Activated T-cell treated with anti-CD3 and anti-CD28 coated beads for 24 hours (primary cell): ENCODE measurements around the gene KATNB1.
"Not testable (repeated sequence)": the region's sequence is repeated elsewhere in the genome, so short reads cannot be mapped to it uniquely, and the experiment has no call there.

Experiments used
- DNase-seq: peaks from one replicate; pipeline ENCODE4 v3.0.0-alpha.2; 2020; ENCODE audit warnings: low read depth

The KATNB1 gene

GRCh38 chr16:57773019-57773418, 37.4 kb downstream of the KATNB1 start:
- no peak for DNase-seq

GRCh38 chr16:57773655-57774295, 38.2 kb downstream of the KATNB1 start:
- no peak for DNase-seq

GRCh38 chr16:57774705-57775285, 39.2 kb downstream of the KATNB1 start:
- DNase-seq, result no peak

- no peak for DNase-seq
Observed at GRCh38 chr16:57775661-57776469, 40.3 kb downstream of the KATNB1 start.

- DNase-seq, result no peak
Observed at GRCh38 chr16:57778658-57779057, 43.1 kb downstream of the KATNB1 start.

- not testable (repeated sequence) for DNase-seq
Observed at GRCh38 chr16:57779836-57780235, 44.3 kb downstream of the KATNB1 start.

GRCh38 chr16:57781349-57781740, 45.8 kb downstream of the KATNB1 start:
- DNase-seq, result no peak

- DNase-seq, result no peak
Observed at GRCh38 chr16:57781741-57782606, 46.4 kb downstream of the KATNB1 start.

GRCh38 chr16:57782607-57783055, 47.1 kb downstream of the KATNB1 start:
- not testable (repeated sequence) for DNase-seq

GRCh38 chr16:57783116-57783515, 47.5 kb downstream of the KATNB1 start:
- DNase-seq, result no peak

- DNase-seq, result no peak
Observed at GRCh38 chr16:57783883-57784282, 48.3 kb downstream of the KATNB1 start.

GRCh38 chr16:57784334-57784733, 48.8 kb downstream of the KATNB1 start:
- DNase-seq, result no peak

GRCh38 chr16:57785385-57785784, 49.8 kb downstream of the KATNB1 start:
- DNase-seq, result no peak

- DNase-seq, result no peak
Observed at GRCh38 chr16:57785924-57786323, 50.4 kb downstream of the KATNB1 start.

GRCh38 chr16:57786632-57787518, 51.3 kb downstream of the KATNB1 start:
- DNase-seq, result no peak

- DNase-seq, result no peak
Observed at GRCh38 chr16:57787519-57787905, 51.9 kb downstream of the KATNB1 start.

GRCh38 chr16:57788252-57788841, 52.8 kb downstream of the KATNB1 start:
- no peak for DNase-seq

- DNase-seq, result no peak
Observed at GRCh38 chr16:57788951-57789350, 53.4 kb downstream of the KATNB1 start.

- no peak for DNase-seq
Observed at GRCh38 chr16:57791195-57791892, 55.8 kb downstream of the KATNB1 start.

- DNase-seq, result no peak
Observed at GRCh38 chr16:57791893-57792461, 56.4 kb downstream of the KATNB1 start.
